Ovary (tissue), 3 donors: Measurements from ENCODE around the gene HAPLN2.

Experiments
- EP300 ChIP-seq: sonication (generic); formaldehyde crosslinking; IDR thresholded peaks from one replicate; pipeline ENCODE4 v1.6.1; 2017; ENCODE audit warnings: antibody characterized with exemption
- POLR2A ChIP-seq: fragments of 450-650 bp; IDR thresholded peaks from one replicate; pipeline ENCODE4 v1.6.1; 2017; ENCODE audit warnings: antibody characterized with exemption, mild to moderate bottlenecking, moderate library complexity
- TF ChIP-seq, protein P1 (sequence below), 3 donors: fragments of 450-650 bp in 2 of 3; fragments of 200-600 bp in 1 of 3; IDR thresholded peaks; one replicate each; pipeline versions ENCODE4 v1.5.1 to v1.8.0; 2016 to 2022; ENCODE audit warnings: antibody characterized with exemption in 3 of 3, mild to moderate bottlenecking in 1 of 3
- donor health status: DM: no; HTN: no; CAD: no.

- TF ChIP-seq, protein P1, sequence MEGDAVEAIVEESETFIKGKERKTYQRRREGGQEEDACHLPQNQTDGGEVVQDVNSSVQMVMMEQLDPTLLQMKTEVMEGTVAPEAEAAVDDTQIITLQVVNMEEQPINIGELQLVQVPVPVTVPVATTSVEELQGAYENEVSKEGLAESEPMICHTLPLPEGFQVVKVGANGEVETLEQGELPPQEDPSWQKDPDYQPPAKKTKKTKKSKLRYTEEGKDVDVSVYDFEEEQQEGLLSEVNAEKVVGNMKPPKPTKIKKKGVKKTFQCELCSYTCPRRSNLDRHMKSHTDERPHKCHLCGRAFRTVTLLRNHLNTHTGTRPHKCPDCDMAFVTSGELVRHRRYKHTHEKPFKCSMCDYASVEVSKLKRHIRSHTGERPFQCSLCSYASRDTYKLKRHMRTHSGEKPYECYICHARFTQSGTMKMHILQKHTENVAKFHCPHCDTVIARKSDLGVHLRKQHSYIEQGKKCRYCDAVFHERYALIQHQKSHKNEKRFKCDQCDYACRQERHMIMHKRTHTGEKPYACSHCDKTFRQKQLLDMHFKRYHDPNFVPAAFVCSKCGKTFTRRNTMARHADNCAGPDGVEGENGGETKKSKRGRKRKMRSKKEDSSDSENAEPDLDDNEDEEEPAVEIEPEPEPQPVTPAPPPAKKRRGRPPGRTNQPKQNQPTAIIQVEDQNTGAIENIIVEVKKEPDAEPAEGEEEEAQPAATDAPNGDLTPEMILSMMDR (IDR thresholded peaks at IDR 0.05) = no peak
- TF ChIP-seq POLR2A (no peak), EP300 (no peak)
These were observed at the start of gene HAPLN2 for GRCh38 chr1:156618853-156619581.
